Measurements from ENCODE around the gene ALDH6A1.

ALDH6A1 gene

GRCh38 chr14:74035556-74035955 is 48.7 kb downstream of the ALDH6A1 start:
- Histone ChIP-seq H3K9me3 (ENCODE audit: control insufficient read depth, insufficient read depth, low read depth, low read length) (no peaks in the 10 kb centered on the region), H3K4me1 (ENCODE audit: control insufficient read depth, insufficient read depth, low read length) (no peaks in the 10 kb centered on the region), H3K36me3 (ENCODE audit: control insufficient read depth in 2 of 2, insufficient read depth in 1 of 2, low read length in 2 of 2) (no peaks in the 10 kb centered on the region), H3K27ac (ENCODE audit: extremely low read depth, low read depth, low read length) (no peak overlapping the region), H3K4me3 (ENCODE audit: low read depth, low read length) (no peak overlapping the region)
- POLR2A ChIA-PET: interaction anchor here (0.6 kb wide), 1 partner anchor 49 kb away, joined by 3 read pairs; the partner anchor contains the start of gene ALDH6A1
- TF ChIP-seq ZBTB21 (tag by site-specific recombination; IDR thresholded peaks at IDR 0.05) (no peak), ZFP37 (tag by site-specific recombination; IDR thresholded peaks at IDR 0.05) (no peak), ZFP69B (tag by site-specific recombination; IDR thresholded peaks at IDR 0.05) (no peak), GLIS1 (tag by site-specific recombination; IDR thresholded peaks at IDR 0.05) (no peak), KLF10 (tag by site-specific recombination; IDR thresholded peaks at IDR 0.05) (no peak), ZBTB48 (tag by site-specific recombination; IDR thresholded peaks at IDR 0.05) (no peak), ZNF473 (tag by site-specific recombination; IDR thresholded peaks at IDR 0.05) (no peak), ZNF248 (tag by site-specific recombination; IDR thresholded peaks at IDR 0.05) (no peak), ZNF624 (tag by site-specific recombination; IDR thresholded peaks at IDR 0.05) (no peak), ZNF433 (tag by site-specific recombination; IDR thresholded peaks at IDR 0.05; ENCODE audit: low read depth) (no peak), ZNF670 (tag by site-specific recombination; IDR thresholded peaks at IDR 0.05; ENCODE audit: low read depth) (no peak), ZNF610 (tag by site-specific recombination; IDR thresholded peaks at IDR 0.05; ENCODE audit: borderline replicate concordance) (no peak), TRIM28 (IDR thresholded peaks at IDR 0.05; ENCODE audit: borderline replicate concordance, low read length) (no peak), SP2 (tag by site-specific recombination; IDR thresholded peaks at IDR 0.05) (no peak), ZNF600 (tag by site-specific recombination; IDR thresholded peaks at IDR 0.05) (no peak), KLF16 (tag by site-specific recombination; IDR thresholded peaks at IDR 0.05) (no peak)
- TF ChIP-seq, protein P1, sequence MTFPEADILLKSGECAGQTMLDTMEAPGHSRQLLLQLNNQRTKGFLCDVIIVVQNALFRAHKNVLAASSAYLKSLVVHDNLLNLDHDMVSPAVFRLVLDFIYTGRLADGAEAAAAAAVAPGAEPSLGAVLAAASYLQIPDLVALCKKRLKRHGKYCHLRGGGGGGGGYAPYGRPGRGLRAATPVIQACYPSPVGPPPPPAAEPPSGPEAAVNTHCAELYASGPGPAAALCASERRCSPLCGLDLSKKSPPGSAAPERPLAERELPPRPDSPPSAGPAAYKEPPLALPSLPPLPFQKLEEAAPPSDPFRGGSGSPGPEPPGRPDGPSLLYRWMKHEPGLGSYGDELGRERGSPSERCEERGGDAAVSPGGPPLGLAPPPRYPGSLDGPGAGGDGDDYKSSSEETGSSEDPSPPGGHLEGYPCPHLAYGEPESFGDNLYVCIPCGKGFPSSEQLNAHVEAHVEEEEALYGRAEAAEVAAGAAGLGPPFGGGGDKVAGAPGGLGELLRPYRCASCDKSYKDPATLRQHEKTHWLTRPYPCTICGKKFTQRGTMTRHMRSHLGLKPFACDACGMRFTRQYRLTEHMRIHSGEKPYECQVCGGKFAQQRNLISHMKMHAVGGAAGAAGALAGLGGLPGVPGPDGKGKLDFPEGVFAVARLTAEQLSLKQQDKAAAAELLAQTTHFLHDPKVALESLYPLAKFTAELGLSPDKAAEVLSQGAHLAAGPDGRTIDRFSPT (tag by site-specific recombination; IDR thresholded peaks at IDR 0.05): no peak
- TF ChIP-seq, protein P2, sequence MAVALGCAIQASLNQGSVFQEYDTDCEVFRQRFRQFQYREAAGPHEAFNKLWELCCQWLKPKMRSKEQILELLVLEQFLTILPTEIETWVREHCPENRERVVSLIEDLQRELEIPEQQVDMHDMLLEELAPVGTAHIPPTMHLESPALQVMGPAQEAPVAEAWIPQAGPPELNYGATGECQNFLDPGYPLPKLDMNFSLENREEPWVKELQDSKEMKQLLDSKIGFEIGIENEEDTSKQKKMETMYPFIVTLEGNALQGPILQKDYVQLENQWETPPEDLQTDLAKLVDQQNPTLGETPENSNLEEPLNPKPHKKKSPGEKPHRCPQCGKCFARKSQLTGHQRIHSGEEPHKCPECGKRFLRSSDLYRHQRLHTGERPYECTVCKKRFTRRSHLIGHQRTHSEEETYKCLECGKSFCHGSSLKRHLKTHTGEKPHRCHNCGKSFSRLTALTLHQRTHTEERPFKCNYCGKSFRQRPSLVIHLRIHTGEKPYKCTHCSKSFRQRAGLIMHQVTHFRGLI (tag by site-specific recombination; IDR thresholded peaks at IDR 0.05): no peak
- TF ChIP-seq, protein P3, sequence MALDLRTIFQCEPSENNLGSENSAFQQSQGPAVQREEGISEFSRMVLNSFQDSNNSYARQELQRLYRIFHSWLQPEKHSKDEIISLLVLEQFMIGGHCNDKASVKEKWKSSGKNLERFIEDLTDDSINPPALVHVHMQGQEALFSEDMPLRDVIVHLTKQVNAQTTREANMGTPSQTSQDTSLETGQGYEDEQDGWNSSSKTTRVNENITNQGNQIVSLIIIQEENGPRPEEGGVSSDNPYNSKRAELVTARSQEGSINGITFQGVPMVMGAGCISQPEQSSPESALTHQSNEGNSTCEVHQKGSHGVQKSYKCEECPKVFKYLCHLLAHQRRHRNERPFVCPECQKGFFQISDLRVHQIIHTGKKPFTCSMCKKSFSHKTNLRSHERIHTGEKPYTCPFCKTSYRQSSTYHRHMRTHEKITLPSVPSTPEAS (tag by site-specific recombination; IDR thresholded peaks at IDR 0.05): no peak
- CTCF ChIA-PET: interaction anchor here (0.6 to 1.0 kb wide), 5 partner anchors 11 to 465 kb away, joined by 3 to 5 read pairs (median 3); no protein-coding TSS in a partner anchor

DNA sequence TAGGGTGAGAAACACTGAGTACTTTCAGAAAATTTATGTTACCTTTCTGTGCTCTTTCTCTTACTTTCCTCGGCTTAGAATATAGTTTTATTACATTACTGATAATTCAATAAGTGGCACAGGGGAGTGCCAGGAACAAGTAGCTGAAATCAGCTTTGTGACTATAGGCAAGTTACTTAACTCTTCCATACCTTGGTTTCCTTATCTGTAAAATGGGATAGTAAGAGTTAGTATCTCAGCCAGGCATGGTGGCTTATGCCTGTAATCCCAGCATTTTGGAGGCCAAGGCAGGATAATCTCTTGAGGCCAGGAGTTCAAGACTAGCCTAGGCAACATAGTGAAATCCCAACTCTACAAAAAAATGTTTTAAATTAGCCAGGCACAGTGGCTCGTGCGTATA is 49.7 kb downstream of the ALDH6A1 start:
- Histone ChIP-seq H3K4me3 (ENCODE audit: low read depth, low read length) (no peak overlapping the region), H3K4me1 (ENCODE audit: control insufficient read depth, insufficient read depth, low read length) (no peaks in the 10 kb centered on the region), H3K27ac (ENCODE audit: extremely low read depth, low read depth, low read length) (no peak overlapping the region), H3K36me3 (ENCODE audit: control insufficient read depth in 2 of 2, insufficient read depth in 1 of 2, low read length in 2 of 2) (no peaks in the 10 kb centered on the region), H3K9me3 (ENCODE audit: control insufficient read depth, insufficient read depth, low read depth, low read length) (no peaks in the 10 kb centered on the region)
- ChIA-PET CTCF (interaction anchor here (0.6 to 1.0 kb wide), 2 partner anchors 21 to 145 kb away, joined by 3 read pairs; no protein-coding TSS in a partner anchor), POLR2A (interaction anchor here (0.7 kb wide), 1 partner anchor 306 kb away, joined by 4 read pairs; no protein-coding TSS in a partner anchor)
- TF ChIP-seq HOXA7 (CRISPR knock-in tag; IDR thresholded peaks at IDR 0.05; ENCODE audit: borderline replicate concordance) (no peak), ZNF544 (tag by site-specific recombination; IDR thresholded peaks at IDR 0.05) (no peak), ZNF658 (tag by site-specific recombination; IDR thresholded peaks at IDR 0.05) (no peak), FEZF1 (tag by site-specific recombination; IDR thresholded peaks at IDR 0.05) (no peak), ZNF555 (tag by site-specific recombination; conservative IDR thresholded peaks at IDR 0.05) (no peak), ZNF623 (tag by site-specific recombination; IDR thresholded peaks at IDR 0.05) (no peak), BCL11B (tag by site-specific recombination; IDR thresholded peaks at IDR 0.05; ENCODE audit: low read depth) (no peak), ZNF776 (tag by site-specific recombination; IDR thresholded peaks at IDR 0.05; ENCODE audit: borderline replicate concordance) (no peak), ZBTB17 (tag by site-specific recombination; IDR thresholded peaks at IDR 0.05) (no peak), ZNF530 (tag by site-specific recombination; IDR thresholded peaks at IDR 0.05; ENCODE audit: low read depth) (no peak)
- TF ChIP-seq, protein P3 (tag by site-specific recombination; IDR thresholded peaks at IDR 0.05): no peak

Data from HEK293 (cell line).